DND-41 (cell line): ENCODE results near the gene RAD23B.

Experiments used
- ATAC-seq: fragments of 200-7000 bp; cut with Tn5 transposase; 3 replicates; pipeline ENCODE4 v1.9.1; 2021; ENCODE audit warnings: low read depth; ENCODE audit not compliant: insufficient read depth
- DNase-seq: peaks from one replicate; pipeline ENCODE4 v3.0.0-alpha.2; 2020
- H2AFZ ChIP-seq: 2 replicates; pipeline ENCODE4 v1.6.0; 2012; ENCODE audit warnings: low read depth, low read length
- H3K27ac ChIP-seq: 2 replicates; pipeline ENCODE4 v1.5.1; 2012; ENCODE audit warnings: low read length, inconsistent platforms
- H3K27me3 ChIP-seq: fragments of 200-600 bp; sonication (generic); 2 replicates; pipeline ENCODE4 v1.6.0; 2012; ENCODE audit warnings: low read length, mild to moderate bottlenecking, inconsistent platforms; ENCODE audit not compliant: insufficient read depth, poor library complexity
- H3K36me3 ChIP-seq: 2 replicates; pipeline ENCODE4 v1.5.1; 2012; ENCODE audit warnings: low read length, inconsistent platforms; ENCODE audit not compliant: insufficient read depth
- H3K4me1 ChIP-seq: 2 replicates; pipeline ENCODE4 v1.5.1; 2012; ENCODE audit warnings: mild to moderate bottlenecking, low read length; ENCODE audit not compliant: insufficient read depth
- H3K4me2 ChIP-seq: 2 replicates; pipeline ENCODE4 v1.6.0; 2012; ENCODE audit warnings: mild to moderate bottlenecking, moderate library complexity, low read length, inconsistent platforms; ENCODE audit not compliant: insufficient read depth
- H3K4me3 ChIP-seq, 2 experiments: fragments of 200-600 bp in 1 of 2; shearing (Covaris generic) in 1 of 2; 2 replicates each; pipeline ENCODE4 v1.5.1; 2012 to 2016; ENCODE audit warnings: inconsistent platforms in 2 of 2, low read length in 2 of 2, mild to moderate bottlenecking in 2 of 2, low read depth in 1 of 2, moderate library complexity in 1 of 2
- H3K79me2 ChIP-seq: 2 replicates; pipeline ENCODE4 v1.6.0; 2012; ENCODE audit warnings: low read length, inconsistent platforms; ENCODE audit not compliant: insufficient read depth
- H3K9ac ChIP-seq: 2 replicates; pipeline ENCODE4 v1.6.0; 2012; ENCODE audit warnings: low read depth, mild to moderate bottlenecking, inconsistent platforms, low read length, moderate library complexity
- H3K9me3 ChIP-seq: 2 replicates; pipeline ENCODE4 v1.5.1; 2012; ENCODE audit warnings: low read length, moderate library complexity, mild to moderate bottlenecking, inconsistent platforms; ENCODE audit not compliant: insufficient read depth, severe bottlenecking
- H4K20me1 ChIP-seq: 2 replicates; pipeline ENCODE4 v1.6.0; 2012; ENCODE audit warnings: low read length; ENCODE audit not compliant: insufficient read depth
- EZH2 ChIP-seq: IDR thresholded peaks from 3 replicates; pipeline ENCODE4 v1.6.1; 2012; ENCODE audit warnings: borderline replicate concordance, low read depth, mild to moderate bottlenecking, moderate library complexity, low read length, inconsistent platforms; ENCODE audit not compliant: severe bottlenecking
- TF ChIP-seq, protein P1 (sequence below): IDR thresholded peaks from 2 replicates; pipeline ENCODE4 v1.5.1; 2012; ENCODE audit warnings: borderline replicate concordance, low read length, moderate library complexity, mild to moderate bottlenecking; ENCODE audit not compliant: poor library complexity, severe bottlenecking; ENCODE audit errors: extremely low read depth

RAD23B gene

DNA sequence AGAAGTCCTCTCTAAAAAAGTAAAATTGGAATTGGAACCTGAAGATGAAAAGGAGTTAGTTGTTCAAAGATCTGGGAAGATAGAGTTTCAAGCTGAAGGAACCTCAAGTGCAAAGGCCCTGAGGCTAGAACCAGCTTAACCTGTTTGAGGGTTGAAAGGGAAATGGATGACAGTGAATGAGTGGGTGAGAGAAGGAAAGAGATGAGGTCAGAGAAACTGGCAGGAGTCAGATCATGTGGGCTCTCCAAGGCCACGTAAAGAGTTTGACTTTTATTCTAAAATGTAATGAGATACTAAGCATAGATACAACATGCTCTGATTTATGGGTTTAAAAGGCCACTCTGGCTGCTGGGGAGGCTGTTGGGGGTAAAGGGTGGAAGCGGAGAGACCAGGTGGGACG is 2.5 kb upstream of the RAD23B start:
- Histone ChIP-seq H3K27ac (no peak overlapping the region), H3K9me3 (no peaks in the 10 kb centered on the region), H3K9ac (no peak overlapping the region), H3K4me2 (no peak overlapping the region), H3K36me3 (no peaks in the 10 kb centered on the region; the same call in 1 of the 2 replicates), H4K20me1 (peaks cover 18% of the 10 kb centered on the region; the same call in 1 of the 2 replicates), H3K79me2 (peaks cover 25% of the 10 kb centered on the region), H3K27me3 (no peaks in the 10 kb centered on the region), H2AFZ (no peak overlapping the region), H3K4me1 (peaks cover 18% of the 10 kb centered on the region), H3K4me3 (no peak overlapping the region)
- DNase-seq (no peak), ATAC-seq (no peak)
- TF ChIP-seq, protein P1, sequence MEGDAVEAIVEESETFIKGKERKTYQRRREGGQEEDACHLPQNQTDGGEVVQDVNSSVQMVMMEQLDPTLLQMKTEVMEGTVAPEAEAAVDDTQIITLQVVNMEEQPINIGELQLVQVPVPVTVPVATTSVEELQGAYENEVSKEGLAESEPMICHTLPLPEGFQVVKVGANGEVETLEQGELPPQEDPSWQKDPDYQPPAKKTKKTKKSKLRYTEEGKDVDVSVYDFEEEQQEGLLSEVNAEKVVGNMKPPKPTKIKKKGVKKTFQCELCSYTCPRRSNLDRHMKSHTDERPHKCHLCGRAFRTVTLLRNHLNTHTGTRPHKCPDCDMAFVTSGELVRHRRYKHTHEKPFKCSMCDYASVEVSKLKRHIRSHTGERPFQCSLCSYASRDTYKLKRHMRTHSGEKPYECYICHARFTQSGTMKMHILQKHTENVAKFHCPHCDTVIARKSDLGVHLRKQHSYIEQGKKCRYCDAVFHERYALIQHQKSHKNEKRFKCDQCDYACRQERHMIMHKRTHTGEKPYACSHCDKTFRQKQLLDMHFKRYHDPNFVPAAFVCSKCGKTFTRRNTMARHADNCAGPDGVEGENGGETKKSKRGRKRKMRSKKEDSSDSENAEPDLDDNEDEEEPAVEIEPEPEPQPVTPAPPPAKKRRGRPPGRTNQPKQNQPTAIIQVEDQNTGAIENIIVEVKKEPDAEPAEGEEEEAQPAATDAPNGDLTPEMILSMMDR: no peak
- TF ChIP-seq EZH2: no peak

DNA sequence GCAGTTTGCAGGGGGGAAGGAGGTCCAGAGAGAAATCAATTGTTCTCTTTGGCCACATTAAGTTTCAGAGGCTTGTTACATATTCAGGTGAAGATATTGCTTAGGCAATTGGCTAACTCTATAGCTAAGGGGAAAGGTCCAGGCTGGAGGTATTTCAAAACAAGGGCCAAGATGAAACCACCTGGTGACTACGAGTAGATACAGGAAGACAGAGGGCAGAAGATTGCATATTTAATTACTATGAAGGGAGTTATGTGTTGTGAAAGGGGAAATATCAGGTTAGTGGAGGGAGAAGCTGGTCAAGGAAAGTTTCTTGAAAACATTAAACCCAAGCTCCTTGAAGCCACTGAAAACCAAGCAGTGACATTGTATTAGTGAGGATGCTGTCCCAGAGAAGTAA is 1.9 kb upstream of the RAD23B start:
- no peak overlapping the region for H2AFZ ChIP-seq
- no peak overlapping the region for H3K27ac ChIP-seq
- TF ChIP-seq, protein P1: no peak
- TF ChIP-seq EZH2: no peak
- H3K27me3 ChIP-seq: no peaks in the 10 kb centered on the region
- H4K20me1 ChIP-seq: peaks cover 24% of the 10 kb centered on the region; the same call in 1 of the 2 replicates
- H3K36me3 ChIP-seq: no peaks in the 10 kb centered on the region; the same call in 1 of the 2 replicates
- peaks cover 31% of the 10 kb centered on the region for H3K79me2 ChIP-seq
- no peak overlapping the region for H3K4me3 ChIP-seq
- ATAC-seq: no peak
- H3K4me2 ChIP-seq: no peak overlapping the region
- no peaks in the 10 kb centered on the region for H3K9me3 ChIP-seq
- peaks cover 24% of the 10 kb centered on the region for H3K4me1 ChIP-seq
- H3K9ac ChIP-seq: no peak overlapping the region
- DNase-seq: no peak

DNA sequence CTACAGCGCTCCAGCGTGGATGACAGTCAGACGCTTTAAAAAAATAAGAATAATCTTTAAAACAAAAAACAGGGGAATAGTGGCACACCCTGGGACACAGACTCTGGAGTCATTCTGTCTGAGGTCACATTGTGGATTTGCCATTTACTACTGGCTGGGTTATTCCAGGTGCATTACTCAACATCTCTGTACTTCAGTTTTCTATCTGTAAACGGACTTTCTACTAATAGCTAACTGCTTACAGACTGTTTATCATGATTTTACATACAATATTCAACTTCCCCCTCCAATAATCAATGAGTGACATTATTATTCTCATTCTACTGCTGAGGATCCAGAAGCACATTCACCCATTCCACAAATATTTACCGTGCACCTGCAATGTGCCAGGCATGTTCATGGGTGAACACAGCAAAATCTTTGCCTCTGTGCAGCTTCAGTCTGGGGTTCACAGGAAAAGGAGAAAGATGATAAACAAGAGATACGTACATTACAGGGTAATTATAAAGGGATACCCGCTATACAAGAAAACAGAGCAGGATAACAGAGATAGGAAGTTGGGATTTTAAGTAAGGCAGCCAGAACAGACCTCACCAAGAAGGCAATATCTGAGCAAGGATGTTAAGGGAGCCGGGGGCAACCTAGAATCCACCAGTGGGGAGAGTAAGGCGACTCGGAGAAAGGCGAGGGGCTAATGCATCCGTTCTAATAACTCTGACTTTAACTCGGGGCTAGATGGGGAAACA is 984 bp upstream of the RAD23B start:
- no peak for DNase-seq
- TF ChIP-seq, protein P1: no peak
- TF ChIP-seq EZH2: no peak
- Histone ChIP-seq H3K4me3 (peak overlapping the region; percentile 27 to 63; a peak in 3 of 4 replicates), H4K20me1 (peaks cover 29% of the 10 kb centered on the region; the same call in 1 of the 2 replicates), H3K79me2 (peaks cover 40% of the 10 kb centered on the region), H3K27ac (peak overlapping the region; percentile 77), H3K27me3 (no peaks in the 10 kb centered on the region), H3K4me1 (peaks cover 29% of the 10 kb centered on the region), H3K9me3 (no peaks in the 10 kb centered on the region), H3K9ac (peak overlapping the region; percentile 61), H3K36me3 (no peaks in the 10 kb centered on the region; the same call in 1 of the 2 replicates), H2AFZ (peak overlapping the region; percentile 88), H3K4me2 (peak overlapping the region; percentile 64)
- ATAC-seq: no peak
